Measurements from ENCODE around the gene MOV10. TPM values are rescaled to one million over a fixed set of nuclear protein-coding genes. Genes with fewer than 3 reads are reported as not detected.

The MOV10 gene
- total and polyA plus RNA-seq, 9 of the 15 experiments (the other 6 are each of a cell fraction or from before 2014, with no cell fraction given) = 16.7 to 105 (median 49.5) TPM

DNA sequence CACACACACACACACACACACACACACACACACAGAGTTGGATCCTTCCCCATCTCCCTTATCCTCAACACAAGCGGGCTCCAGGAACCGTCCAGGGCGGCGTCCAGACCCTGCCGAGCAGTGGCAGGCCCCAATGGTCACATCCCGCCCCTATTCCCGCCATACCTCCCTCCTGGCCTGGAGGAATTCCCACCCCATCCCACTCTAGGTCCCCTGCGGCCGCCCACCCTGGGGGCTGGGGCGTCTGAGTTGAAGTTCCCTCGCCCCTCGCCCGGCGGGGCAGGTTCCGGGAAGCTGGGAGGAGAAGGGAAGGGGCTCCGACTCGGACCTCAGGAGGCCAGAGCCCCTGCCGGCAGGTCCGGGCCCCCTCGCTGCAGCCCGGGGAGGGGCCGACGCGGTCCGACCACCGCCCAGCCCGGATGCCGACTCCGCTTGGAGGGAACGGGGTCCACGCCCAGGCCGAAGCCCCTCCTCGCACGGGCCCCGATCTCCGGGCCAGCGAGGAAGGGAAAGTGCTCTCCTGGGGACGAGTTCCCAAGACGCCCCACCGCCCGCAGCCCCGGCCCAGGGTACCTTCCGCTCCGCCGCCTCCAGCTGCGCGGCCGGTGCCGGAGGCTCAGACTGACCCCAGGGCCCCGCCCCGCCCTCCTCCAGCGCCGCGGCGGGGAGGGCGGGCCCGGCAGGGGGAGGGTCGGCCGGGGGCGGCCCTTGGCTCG lies 32.2 kb downstream of the MOV10 start, which contains the start of gene RHOC (continued):
- TF ChIP-seq OTX1 (CRISPR knock-in tag; IDR thresholded peaks at IDR 0.05) (0 out of 2 replicates have a peak, but pooled peaks have one; percentile 65), ZNF12 (CRISPR knock-in tag; IDR thresholded peaks at IDR 0.05) (0 out of 2 replicates have a peak, but pooled peaks have one; percentile 39), NFIC (IDR thresholded peaks at IDR 0.05) (0 out of 2 replicates have a peak, but pooled peaks have one; percentile 8), BHLHE40 (IDR thresholded peaks at IDR 0.05; ENCODE audit: low read length) (no peak), CBX1 (IDR thresholded peaks at IDR 0.05; ENCODE audit: low read depth) (peak; percentile 69; the same call in 1 of the 2 replicates), ARNT (IDR thresholded peaks at IDR 0.05) (peak in 1 of 2 experiments; percentile 64; a peak in 1 of 4 replicates), RBFOX2 (IDR thresholded peaks at IDR 0.05; ENCODE audit: low read depth, low read length) (peak; percentile 86), FOXA3 (CRISPR knock-in tag; conservative IDR thresholded peaks at IDR 0.05 in 1 of 2, IDR thresholded peaks at IDR 0.05 in 1 of 2) (0 out of 4 replicates have a peak, but pooled peaks of 1 of the 2 experiments have one; percentile 12), PTBP1 (IDR thresholded peaks at IDR 0.05; ENCODE audit: low read depth, low read length) (no peak), POLR2A (conservative IDR thresholded peaks at IDR 0.05) (peak; percentile 76)
- TF ChIP-seq, protein P1, sequence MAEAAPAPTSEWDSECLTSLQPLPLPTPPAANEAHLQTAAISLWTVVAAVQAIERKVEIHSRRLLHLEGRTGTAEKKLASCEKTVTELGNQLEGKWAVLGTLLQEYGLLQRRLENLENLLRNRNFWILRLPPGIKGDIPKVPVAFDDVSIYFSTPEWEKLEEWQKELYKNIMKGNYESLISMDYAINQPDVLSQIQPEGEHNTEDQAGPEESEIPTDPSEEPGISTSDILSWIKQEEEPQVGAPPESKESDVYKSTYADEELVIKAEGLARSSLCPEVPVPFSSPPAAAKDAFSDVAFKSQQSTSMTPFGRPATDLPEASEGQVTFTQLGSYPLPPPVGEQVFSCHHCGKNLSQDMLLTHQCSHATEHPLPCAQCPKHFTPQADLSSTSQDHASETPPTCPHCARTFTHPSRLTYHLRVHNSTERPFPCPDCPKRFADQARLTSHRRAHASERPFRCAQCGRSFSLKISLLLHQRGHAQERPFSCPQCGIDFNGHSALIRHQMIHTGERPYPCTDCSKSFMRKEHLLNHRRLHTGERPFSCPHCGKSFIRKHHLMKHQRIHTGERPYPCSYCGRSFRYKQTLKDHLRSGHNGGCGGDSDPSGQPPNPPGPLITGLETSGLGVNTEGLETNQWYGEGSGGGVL (CRISPR knock-in tag; IDR thresholded peaks at IDR 0.05) = no peak
- TF ChIP-seq, protein P2, sequence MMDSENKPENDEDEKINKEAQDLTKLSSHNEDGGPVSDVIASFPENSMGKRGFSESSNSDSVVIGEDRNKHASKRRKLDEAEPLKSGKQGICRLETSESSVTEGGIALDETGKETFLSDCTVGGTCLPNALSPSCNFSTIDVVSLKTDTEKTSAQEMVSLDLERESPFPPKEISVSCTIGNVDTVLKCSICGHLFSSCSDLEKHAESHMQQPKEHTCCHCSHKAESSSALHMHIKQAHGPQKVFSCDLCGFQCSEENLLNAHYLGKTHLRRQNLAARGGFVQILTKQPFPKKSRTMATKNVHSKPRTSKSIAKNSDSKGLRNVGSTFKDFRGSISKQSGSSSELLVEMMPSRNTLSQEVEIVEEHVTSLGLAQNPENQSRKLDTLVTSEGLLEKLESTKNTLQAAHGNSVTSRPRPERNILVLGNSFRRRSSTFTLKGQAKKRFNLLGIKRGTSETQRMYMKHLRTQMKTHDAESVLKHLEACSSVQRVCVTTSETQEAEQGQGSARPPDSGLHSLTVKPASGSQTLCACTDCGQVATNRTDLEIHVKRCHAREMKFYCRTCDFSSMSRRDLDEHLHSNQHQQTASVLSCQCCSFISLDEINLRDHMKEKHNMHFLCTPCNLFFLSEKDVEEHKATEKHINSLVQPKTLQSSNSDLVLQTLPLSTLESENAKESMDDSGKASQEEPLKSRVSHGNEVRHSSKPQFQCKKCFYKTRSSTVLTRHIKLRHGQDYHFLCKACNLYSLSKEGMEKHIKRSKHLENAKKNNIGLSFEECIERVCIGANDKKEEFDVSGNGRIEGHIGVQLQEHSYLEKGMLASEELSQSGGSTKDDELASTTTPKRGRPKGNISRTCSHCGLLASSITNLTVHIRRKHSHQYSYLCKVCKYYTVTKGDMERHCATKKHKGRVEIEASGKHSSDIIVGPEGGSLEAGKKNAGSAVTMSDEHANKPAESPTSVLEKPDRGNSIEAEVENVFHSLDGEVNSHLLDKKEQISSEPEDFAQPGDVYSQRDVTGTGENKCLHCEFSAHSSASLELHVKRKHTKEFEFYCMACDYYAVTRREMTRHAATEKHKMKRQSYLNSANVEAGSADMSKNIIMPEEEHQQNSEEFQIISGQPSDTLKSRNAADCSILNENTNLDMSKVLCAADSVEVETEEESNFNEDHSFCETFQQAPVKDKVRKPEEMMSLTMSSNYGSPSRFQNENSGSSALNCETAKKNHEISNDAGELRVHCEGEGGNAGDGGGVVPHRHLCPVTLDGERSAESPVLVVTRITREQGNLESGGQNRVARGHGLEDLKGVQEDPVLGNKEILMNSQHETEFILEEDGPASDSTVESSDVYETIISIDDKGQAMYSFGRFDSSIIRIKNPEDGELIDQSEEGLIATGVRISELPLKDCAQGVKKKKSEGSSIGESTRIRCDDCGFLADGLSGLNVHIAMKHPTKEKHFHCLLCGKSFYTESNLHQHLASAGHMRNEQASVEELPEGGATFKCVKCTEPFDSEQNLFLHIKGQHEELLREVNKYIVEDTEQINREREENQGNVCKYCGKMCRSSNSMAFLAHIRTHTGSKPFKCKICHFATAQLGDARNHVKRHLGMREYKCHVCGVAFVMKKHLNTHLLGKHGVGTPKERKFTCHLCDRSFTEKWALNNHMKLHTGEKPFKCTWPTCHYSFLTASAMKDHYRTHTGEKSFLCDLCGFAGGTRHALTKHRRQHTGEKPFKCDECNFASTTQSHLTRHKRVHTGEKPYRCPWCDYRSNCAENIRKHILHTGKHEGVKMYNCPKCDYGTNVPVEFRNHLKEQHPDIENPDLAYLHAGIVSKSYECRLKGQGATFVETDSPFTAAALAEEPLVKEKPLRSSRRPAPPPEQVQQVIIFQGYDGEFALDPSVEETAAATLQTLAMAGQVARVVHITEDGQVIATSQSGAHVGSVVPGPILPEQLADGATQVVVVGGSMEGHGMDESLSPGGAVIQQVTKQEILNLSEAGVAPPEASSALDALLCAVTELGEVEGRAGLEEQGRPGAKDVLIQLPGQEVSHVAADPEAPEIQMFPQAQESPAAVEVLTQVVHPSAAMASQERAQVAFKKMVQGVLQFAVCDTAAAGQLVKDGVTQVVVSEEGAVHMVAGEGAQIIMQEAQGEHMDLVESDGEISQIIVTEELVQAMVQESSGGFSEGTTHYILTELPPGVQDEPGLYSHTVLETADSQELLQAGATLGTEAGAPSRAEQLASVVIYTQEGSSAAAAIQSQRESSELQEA (IDR thresholded peaks at IDR 0.05; ENCODE audit: low read depth) = no peak
